Measurements from ENCODE around the gene KCNMA1.

Gene KCNMA1

DNA sequence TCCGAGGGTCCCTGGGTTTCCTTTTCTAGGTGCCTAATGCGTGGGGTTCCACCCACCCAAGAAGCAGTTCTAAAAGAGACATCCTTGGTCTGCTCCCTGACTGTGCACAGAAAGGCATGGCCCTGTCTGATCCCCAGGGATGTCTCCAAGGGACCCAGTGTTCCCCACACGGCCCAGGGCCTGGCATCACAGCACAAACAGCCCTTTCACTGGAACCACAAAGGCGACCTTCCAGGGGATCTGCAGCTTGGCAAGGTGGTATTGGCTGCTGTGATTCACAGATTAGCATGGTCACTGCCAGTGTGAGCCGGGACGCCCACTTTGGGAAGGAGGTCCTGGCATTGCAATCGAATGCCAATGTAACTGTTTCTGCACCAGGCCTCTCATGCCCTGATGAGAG, 6.4 kb downstream of the KCNMA1 start:
- DNase-seq = no peak

DNA sequence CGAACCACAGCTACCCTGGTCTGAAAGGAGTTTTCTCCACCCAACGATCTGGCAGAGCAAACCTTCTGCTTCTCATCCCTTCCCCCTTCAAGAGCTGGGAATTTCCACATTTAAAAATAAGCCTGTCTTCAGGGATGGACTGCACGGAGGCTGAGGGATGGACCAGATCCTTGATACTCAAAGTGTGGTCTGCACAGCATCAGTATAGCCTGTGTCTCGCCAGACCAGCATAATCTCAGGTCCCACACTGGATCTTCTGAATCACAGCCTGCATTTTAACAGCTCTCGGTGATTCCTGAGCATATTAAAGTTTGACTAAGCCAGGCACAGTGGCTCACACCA, 7.1 kb downstream of the KCNMA1 start:
- no peak for DNase-seq

DNA sequence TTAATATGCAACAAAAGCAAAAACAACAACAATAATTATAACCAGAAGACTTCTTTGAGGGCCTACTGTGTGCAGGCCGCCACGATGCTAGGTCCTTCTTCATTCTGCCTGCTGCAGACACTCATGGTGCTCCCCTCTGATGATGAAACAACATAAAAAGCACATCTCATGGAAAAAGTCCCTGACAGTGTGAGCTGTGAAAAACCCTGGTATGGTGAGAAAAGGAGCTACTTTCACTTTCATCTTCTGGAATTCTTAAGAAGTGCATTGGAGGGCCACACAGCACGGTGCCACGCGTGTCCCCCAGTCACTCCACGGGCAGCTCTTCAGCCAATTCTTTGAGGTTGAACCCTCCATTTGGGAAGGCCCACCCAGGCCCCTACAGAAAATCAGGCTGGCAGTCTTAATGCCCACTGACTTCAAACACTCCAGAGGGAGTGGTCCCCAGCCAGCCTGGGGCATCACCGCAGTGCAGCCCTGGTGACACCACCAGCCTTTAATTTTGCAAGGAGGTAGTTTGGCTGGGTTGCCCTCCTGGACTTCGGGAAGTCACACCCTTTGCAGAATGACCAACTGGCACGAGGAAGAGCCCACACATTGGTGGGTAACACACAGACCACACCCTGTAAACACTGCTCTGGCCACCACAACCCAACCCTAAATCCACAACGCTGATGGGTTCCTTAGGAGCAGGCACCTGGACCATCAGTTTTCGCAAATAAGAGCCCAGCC, 7.7 kb downstream of the KCNMA1 start:
- no peak for DNase-seq

DNA sequence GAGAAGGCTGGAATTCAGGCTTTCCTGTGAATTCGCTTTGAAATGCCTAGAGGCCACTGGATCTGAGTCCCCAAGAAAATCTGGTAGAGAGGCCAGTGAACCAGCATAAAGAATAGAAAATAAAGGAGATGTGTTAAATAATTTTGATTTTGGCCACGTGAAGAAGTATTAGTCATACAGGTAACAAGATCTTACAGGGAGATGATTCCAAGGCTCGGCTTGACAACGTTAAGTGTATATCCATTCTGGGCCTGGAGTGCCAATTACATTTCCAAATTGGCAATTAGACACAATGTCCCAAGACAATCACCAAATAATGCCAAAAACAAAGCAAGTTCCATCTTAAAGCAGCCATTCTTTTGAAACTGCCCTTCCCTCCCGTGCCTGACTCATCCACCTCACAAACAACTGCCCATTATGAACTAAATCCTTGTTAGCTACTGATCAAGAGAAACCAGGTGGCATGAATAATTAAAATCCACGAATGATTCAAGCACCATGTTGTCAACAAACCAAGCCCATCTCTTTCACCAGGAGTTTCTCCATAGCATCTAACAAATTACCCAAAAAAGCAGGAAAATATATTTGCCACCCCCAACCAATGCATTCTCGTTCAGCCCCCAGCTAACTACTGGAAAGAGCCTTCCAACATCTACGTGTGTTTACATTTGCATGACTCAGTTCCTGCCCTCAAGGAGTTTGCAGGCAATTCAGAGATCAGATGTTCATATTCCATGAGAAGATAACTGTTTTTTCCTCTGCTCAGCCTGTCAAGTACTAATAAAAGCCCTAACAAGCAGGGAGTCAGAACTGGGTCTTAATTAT, 8.5 kb downstream of the KCNMA1 start:
- DNase-seq = no peak

DNA sequence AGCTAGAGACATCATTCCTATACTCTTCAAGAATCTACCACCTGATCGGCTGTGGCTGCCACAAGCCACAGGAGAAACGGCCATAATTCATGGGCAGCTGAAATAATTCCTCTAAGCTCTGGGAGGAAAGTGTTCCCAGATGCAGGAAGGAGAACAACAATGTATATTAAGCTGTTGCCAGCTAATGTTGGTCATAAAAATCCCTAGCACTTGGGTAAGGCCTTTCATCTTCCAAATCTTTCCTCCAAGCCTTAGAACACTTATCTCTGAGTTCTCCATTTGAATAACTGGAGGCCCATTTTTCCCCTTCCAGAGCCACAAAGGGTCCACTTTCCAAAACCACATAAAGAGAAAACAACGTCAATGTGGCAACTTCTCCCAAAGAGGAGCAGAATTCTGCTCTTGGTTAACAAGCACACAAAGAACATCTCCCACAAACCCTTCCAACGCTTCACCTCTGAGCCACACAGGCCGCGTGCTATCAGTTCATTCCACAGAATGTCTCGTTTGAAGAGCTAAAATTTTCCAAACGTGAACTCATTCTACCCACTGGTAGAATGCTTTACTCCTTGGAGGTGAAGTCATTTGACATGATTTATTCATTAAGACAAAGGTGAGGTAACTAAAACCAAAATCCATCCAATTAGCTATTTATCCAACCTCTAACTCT, 11.2 kb downstream of the KCNMA1 start:
- DNase-seq = no peak

DNA sequence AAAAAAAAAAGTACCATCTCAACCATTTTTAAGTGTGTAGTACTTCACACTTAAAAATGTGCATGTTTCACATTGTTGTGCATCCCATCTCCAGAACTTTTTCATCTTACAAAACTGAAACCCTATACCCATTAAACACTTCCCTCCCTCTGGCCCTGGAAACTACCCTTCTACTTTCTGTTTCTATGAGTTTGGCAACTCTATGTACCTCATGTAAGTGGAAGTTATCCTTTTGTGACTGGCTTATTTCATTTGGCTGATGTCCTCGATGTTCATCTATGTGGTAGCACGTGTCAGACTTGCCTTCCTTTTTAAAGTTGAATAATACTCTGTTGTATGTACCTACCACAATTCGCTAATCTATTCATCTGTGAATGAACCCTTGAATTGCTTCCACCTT, 12.2 kb downstream of the KCNMA1 start:
- no peak for DNase-seq

DNA sequence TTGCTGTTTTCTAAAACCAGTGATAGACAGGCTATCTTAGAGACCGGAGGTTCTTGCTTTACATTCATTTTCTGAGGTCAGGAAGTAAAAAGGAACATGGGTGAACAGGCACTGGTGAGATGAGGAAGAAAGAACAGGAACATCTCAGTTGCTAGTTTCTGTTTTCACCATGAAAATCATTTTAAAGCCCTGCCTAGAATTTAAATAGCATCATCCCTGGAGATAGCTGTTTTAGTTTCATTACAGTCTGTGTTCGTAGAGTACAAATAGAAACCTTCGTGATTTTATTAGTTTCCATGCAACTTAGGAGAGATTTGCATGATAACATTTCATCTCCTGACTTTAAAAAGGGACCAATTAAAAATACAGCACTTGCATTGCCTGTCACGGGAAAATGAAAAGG, 14.7 kb downstream of the KCNMA1 start:
- no peak for DNase-seq

DNA sequence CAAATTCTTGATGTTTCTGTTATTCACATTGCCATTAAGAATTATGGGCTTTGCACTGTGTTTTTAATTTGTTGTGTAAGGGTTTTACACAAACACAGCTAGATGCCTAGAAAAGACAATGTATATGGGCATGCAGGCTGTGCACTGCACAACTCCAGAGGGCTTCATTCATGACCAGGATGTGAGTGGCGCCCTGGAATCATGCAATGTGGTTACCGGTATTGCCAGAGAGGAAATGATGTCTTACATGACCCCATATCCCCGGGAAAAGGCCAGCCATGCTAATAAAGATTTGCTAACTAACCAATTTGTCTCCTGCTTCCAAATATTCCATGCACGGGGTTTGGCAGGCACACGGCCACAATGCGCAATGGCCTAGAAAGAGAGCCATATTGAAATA, 16.9 kb downstream of the KCNMA1 start:
- DNase-seq = no peak

DNA sequence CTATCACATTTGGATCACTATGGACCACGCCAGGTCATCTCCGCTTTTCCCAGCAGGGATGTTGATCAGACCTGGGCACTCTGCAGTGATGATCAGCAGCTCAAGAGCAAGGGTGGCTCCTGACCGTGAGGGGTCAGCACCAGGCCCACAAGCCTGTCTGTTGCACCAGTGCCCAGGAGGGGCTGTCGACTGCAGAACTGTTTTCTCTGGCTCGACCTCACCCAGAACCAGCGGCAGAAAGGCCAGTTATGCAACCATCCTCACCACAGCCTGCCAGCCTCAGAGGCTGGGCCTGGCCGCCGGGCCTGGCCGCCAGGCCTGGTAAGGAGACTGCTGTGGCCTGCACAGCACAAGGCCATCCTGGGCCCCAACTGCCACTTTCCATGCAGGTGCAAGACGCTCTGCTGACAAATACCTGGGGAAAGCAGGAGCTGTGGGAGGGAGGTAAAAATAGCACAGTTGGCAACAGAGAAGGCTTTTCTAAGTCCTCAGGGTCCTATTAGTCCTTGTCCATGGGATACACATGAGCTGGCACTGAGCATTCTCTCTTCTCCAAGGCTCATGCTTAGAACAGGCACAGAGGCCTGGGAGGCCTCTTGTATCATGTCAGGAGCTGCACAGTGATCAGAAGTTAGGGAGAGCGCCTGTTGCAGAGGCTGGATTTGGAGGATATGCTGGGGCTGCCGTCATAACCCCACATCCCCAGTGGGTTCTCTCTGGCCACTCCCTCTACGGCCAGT, 17.5 kb downstream of the KCNMA1 start:
- no peak for DNase-seq

DNA sequence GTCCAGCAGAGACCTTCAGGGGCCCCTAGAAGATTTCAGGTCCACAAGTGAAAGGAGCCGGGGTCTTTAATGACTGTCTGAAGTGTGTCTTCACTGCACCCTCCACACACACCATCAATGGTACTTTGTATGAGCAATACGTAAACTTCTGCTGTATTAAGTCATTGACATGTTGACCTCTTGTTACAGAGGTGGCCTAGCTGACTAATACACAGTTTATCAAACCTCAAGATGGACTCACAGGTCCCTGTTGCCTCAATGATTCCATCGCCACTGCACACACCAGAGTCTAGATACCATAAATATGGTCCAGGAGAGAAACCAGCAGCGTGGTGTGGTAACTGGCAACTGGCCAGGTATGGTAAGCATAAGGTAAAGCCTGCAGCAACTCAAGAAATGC, 19.5 kb downstream of the KCNMA1 start:
- DNase-seq = no peak

DNA sequence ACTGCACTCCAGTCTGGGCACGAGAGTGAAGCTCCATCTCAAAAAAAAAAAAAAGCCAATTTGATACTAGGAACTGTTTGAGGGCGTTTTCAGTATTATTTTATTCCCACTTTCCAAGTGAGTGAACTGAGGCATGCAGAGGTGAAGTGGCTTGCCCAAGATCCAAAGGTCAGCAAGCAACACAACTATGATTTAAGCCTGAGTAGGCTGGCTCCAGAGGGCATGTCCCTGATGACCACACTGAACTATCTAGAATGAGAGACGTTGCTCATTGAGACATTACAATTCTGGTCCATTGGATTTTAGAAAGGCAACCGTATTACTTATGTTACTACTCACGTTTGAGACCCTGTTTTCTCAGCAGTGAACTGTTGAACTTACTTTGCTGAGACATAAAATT, 20.8 kb downstream of the KCNMA1 start:
- DNase-seq = no peak

DNA sequence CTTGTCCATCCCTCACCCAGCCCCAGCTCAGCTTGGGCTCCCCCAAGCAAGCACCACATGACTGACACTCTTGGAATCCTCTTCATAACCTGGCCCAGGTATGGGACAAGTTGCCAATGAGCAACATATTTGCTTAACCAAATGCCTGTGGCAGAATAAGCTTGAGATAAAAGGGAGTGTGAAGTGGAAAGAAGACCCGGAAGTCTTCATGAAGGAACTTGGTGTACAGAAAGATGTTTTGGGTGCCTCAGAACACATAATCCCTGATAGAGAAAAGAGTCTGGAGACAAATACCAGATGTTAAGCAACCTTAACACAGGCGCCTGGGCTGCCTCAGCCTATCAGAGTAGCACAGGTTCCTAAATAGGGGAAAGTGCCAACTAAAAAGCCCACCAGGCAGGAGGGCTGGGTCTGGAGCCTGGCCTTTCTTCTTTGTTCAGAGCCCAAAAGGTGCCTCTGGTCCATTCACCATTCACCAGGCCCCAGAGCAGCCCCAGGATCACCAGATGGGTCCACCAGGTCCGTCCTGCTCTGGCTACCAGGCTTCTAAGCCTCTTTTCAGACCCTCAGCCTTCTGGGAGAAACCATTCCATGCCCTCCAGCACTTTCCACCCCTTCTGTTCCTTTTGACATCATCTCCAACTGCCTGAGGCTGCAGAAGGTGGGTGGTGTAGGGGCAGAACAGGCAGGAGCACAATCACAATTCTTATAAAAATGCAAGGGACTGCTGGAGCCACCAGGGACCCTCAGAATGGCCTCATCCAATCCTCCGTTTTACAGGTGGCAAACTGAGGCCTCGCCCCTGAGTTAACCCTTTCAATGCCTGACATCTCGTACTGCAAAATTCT, 22.6 kb downstream of the KCNMA1 start:
- DNase-seq = no peak

DNA sequence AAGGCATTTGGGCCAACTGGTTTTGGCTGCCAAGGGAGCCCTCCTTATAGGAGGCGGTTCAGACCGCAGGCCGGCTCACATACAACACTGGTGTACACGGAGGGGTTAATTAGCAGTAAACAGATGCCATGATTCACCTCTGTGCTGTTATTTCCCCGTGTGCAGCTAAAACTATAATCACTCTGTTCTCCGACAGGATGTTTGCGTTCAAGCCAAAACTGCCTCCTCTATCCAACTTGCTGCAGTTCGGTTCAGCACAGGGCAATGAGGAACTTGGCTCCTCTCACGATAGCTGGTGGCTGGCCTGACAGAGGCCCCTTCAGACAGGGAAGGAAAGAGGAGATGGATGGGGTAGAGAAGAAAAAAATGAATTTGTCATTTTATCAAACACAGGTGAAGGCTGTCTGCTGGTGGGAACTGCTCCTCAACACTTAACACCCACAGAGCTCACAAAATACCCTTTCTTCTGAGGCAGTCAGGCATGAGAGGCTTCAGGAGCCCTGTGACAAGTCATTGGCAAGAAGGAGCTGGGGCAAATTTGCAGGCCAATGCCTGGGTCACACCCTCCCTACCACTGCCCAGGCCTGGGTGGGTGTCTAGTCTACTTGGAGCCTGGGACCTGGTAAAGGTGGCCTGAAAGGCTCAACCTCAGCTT, 24.0 kb downstream of the KCNMA1 start:
- DNase-seq = no peak

DNA sequence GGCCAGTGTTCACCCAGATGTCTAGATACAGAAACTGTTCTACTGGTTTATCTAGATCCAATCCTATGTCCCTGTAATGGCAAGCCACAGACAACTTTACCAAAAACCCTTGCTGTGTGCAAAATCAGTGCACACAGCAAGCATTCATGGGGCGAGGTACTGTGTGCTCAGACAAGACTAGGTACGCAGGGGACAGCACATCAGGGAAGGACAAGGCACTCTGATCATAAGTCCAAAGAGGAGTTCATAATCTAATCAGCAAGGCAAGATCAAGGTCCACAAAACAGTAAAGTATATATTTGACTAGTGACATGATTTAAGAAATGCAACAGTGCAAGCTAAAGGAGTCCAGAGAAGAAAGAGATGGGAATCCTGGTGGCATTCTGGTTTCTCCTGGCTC, 25.9 kb downstream of the KCNMA1 start:
- no peak for DNase-seq

DNA sequence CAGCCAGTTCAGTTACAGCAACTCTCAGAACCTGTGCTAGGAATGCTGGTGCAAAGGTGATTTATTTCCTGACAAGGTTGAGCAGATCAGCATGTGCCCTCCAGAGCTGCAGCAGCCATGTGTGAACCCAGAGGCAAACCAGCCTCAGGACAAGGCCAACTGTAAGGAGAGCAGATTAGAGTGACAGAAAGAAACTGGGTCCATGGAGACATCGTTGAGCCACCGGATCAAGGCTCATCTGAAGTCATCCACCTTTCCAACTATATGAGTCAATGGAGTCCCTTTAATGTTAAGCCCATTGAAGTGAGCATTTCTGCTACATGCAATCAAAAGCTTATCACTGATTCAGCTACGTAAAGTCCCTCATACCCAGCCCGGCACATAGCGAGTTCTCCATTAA, 26.4 kb downstream of the KCNMA1 start:
- no peak for DNase-seq

DNA sequence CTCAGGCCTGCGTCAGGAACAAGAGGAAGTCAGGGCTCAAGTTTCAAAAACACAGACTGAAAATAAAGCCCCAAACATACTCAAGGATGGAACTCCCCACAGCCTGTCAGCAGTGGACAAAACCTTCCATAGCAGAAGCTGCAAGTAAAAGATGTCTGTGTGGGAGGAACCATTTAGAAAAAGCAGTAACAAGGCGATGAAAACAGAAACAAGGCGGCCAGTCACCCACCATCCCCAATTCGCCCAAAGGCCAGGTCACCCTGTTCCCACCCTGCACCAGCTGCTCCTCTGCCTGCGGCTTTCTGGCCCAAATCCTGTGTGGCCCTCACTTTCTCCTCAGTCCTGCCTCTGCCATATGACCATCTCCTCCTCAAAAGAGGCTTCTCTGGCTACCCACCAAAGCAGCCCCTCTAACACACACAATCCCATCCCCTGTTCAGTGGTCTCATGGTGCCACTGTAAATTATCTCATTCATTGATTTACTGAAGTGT, 27.8 kb downstream of the KCNMA1 start:
- no peak for DNase-seq

DNA sequence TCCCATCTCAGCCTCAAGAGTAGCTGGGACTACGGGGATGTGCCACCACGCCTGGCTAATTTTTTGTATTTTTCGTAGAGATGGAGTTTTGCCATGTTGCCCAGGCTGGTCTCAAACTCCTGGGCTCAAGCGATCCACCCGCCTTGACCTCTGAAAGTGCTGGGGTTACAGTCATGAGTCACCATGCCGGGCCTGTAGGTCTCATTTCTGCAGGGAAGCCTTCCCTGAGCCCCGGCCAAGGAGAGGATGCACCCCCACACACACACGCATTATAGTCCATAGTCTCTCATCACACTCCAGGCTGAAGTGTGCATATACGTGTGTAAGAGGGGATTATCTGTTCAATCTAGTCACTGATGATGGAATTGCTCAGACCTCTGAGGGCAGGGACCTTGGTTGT, 29.3 kb downstream of the KCNMA1 start:
- DNase-seq = no peak

DNA sequence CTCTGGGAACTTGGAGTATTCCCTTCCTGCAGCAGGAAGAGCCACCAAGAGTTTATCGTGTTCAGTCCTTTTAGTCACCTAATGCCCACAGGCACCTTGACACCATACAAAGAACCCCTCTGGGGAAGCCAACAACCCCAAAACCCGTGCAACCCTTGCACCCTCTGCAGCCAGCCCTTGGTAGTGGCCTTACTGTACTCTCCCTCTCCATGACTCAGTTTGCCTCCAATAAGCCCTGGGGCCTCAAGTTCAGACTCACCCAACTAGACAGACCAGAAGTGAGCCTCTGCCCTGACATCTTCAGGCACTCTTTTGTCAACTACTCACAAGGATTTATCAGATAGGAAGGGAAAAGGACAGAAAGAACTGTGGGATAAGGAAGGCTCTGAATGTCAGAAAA, 30.9 kb downstream of the KCNMA1 start:
- DNase-seq = no peak

DNA sequence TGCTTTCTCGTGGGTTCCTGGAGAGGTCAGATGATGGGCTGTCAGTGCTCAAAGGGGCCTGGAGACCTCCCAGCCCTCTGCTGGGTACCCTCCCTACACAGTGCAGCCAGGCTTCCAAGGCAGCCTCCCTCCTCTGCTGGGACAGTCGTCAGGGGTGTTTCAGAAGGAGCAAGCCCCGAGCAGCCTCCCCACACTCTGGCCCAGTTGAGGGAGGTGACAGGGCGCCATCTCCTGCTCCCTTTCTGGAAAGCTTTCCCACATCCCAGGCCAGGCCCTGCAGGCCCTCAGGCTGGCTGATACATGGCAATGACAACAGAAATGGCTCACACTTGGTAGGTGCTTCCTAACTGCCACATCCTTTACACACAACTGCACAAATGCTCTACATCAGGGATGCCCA, 32.1 kb downstream of the KCNMA1 start:
- DNase-seq = no peak

DNA sequence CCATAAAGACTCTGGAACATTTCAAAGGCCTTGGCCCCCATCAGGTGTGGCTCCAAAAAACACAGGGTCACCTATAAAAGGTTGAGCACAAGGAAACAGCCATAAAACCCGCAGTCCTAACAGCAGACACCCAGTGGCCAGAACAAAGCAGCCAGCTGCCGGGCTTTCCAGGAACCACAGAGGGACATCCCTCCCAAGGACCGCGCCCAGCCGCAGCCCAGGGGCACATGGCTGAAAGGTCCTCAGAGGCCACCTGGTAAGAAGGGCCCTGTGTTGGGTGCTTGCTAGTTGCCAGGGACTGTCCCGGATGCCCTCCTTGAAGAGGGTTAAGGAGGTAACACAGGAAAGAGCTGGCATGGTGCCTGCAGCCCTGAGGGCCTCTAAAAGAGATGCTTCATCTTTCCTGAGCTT, 32.7 kb downstream of the KCNMA1 start:
- no peak for DNase-seq

DNA sequence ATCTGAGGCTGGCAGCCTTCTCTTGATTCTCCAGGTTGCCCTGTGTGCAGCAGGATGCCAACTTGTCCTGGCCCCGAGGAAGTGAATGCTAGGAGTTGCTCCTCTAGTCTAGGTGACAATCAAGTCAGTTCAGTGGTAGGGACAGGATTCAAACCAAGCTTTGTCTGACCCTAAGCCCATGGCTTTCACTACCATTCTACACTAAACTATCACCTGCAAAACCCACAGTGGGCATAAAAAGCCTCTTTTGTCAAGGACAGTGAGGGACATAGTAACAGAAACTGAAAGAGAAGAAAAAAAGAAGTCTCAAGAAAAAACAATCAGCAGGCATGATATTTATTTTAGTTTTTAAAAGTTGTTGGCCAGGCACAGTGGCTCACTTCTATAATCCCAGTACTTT, 33.5 kb downstream of the KCNMA1 start:
- DNase-seq = no peak

DNA sequence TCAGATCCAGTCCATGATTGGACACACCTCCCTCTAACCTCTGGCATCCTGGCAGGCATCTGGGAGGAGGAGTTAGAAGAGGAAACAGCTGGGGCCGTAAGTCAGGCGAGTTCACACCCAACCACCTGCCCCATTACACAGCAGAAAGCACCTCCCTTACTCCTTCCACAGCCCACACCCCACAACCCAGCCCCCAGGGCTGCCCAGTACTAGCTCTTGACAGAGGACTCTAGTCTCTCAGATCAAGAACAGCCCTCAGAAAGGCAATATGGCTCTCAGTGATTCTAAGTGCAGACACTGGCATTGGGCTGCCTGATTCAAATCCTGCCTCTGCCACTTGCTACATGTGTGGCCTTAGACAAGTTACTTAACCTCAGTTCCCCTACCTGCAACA, 34.1 kb downstream of the KCNMA1 start:
- no peak for DNase-seq

Data from stimulated activated CD4-positive, alpha-beta T cell treated with anti-CD3 and anti-CD28 coated beads, Interleukin-2, amount 100 ng/mL, for 48 hours (primary cell).